K562 (cell line): ENCODE results near the gene MACF1. TPM values are rescaled to one million over a fixed set of nuclear protein-coding genes. Genes with fewer than 3 reads are reported as not detected.

Experiments
- ATAC-seq: fragments of 200-7000 bp; cut with Tn5 transposase; 3 replicates; pipeline ENCODE4 v1.9.1; 2020; ENCODE audit warnings: moderate library complexity
- BruUV-seq: library from RNA; stranded (reverse); fragments of 400-500 nt; replicated peaks from 2 replicates; lab custom pipeline; 2021; lab: Mats Ljungman, UMichigan
- CTCF ChIA-PET: fragments of 300-600 bp; formaldehyde crosslinking; extraction: SDS; loops from one replicate; lab custom pipeline; 2021; ENCODE audit warnings: low intra/inter-chr PET ratio; lab: Yijun Ruan, JAX
- POLR2A ChIA-PET: fragments of 300-600, 350-650 bp; sonication (Branson Sonifier 250); formaldehyde crosslinking; extraction: SDS; loops from one replicate; lab custom pipeline; 2021; ENCODE audit warnings: antibody characterized with exemption, inconsistent platforms; lab: Yijun Ruan, JAX
- DNase-seq, 4 experiments: peaks; one replicate each; pipeline versions ENCODE4 v3.0.0 to v3.0.0-alpha.2; 2011 to 2018; ENCODE audit warnings: low spot score in 3 of 4, mixed read lengths in 3 of 4; ENCODE audit errors: extremely low read depth in 1 of 4
- FAIRE-seq: peaks from 2 replicates; lab custom pipeline; 2011; peaks lifted over from hg19 to GRCh38; lab: Jason Lieb, UNC
- H2AFZ ChIP-seq: 2 replicates; pipeline ENCODE4 v1.6.0; 2011; ENCODE audit warnings: low read depth, low read length, control low read depth, inconsistent platforms
- H3K27ac ChIP-seq: fragments of 200-600 bp; 3 replicates; pipeline ENCODE4 v1.8.0; 2011; ENCODE audit warnings: low read depth, mild to moderate bottlenecking, control low read depth, inconsistent platforms, low read length, moderate library complexity, mixed read lengths; ENCODE audit errors: extremely low read depth
- H3K27me3 ChIP-seq, 2 experiments: fragments of 300-600 bp in 1 of 2; 2 replicates in 1 of 2; 3 replicates in 1 of 2; pipeline versions ENCODE4 v1.6.0 to v1.8.0; 2011; ENCODE audit warnings: inconsistent platforms in 2 of 2, low read length in 2 of 2, mild to moderate bottlenecking in 1 of 2, mixed read lengths in 1 of 2, moderate library complexity in 1 of 2; ENCODE audit not compliant: control insufficient read depth in 2 of 2, insufficient read depth in 2 of 2
- H3K36me3 ChIP-seq: fragments of 300-600 bp; 3 replicates; pipeline ENCODE4 v1.8.0; 2011; ENCODE audit warnings: mild to moderate bottlenecking, low read length, inconsistent platforms; ENCODE audit not compliant: control insufficient read depth, insufficient read depth
- H3K4me1 ChIP-seq, 2 experiments: fragments of 200-600 bp in 1 of 2; replicated peaks in 1 of 2; 2 replicates in 1 of 2; 3 replicates in 1 of 2; pipeline versions ENCODE4 v1.5.1 to v1.8.0; 2011; ENCODE audit warnings: inconsistent platforms in 2 of 2, low read length in 2 of 2, mild to moderate bottlenecking in 1 of 2, mixed read lengths in 1 of 2, moderate library complexity in 1 of 2; ENCODE audit not compliant: control insufficient read depth in 2 of 2, insufficient read depth in 2 of 2
- H3K4me2 ChIP-seq: 2 replicates; pipeline ENCODE4 v1.6.1; 2011; ENCODE audit warnings: low read length, control low read depth, inconsistent platforms, mixed read lengths; ENCODE audit not compliant: insufficient read depth
- H3K4me3 ChIP-seq: fragments of 200-600 bp; sonication (generic), shearing (Covaris generic); 2 replicates; pipeline ENCODE4 v1.5.1; 2016; ENCODE audit warnings: control low read depth, inconsistent platforms
- H3K79me2 ChIP-seq: fragments of 200-600 bp; 3 replicates; pipeline ENCODE4 v1.8.0; 2011; ENCODE audit warnings: low read length, inconsistent platforms; ENCODE audit not compliant: control insufficient read depth, insufficient read depth
- H3K9ac ChIP-seq, 2 experiments: 2 replicates each; pipeline versions ENCODE4 v1.6.0 to v1.6.1; 2011; ENCODE audit warnings: low read depth in 2 of 2, low read length in 2 of 2, control low read depth in 1 of 2, inconsistent platforms in 1 of 2, mild to moderate bottlenecking in 1 of 2, mixed read lengths in 1 of 2; ENCODE audit not compliant: insufficient read depth in 1 of 2
- H3K9me1 ChIP-seq: one replicate; pipeline ENCODE4 v1.6.0; 2011; ENCODE audit warnings: inconsistent platforms, mild to moderate bottlenecking, low read length, moderate library complexity; ENCODE audit not compliant: control insufficient read depth, insufficient read depth
- H3K9me3 ChIP-seq: replicated peaks from 2 replicates; pipeline ENCODE4 v1.5.1; 2011; ENCODE audit warnings: low read depth, low read length, inconsistent platforms; ENCODE audit not compliant: control insufficient read depth, insufficient read depth
- H4K20me1 ChIP-seq: replicated peaks from 2 replicates; pipeline ENCODE4 v1.6.1; 2011; ENCODE audit warnings: low read length, inconsistent platforms, mixed read lengths; ENCODE audit not compliant: control insufficient read depth, insufficient read depth
- CC2D1A ChIP-seq: fragments of 450-650 bp; IDR thresholded peaks from 2 replicates; pipeline ENCODE4 v1.6.1; 2017; ENCODE audit warnings: mild to moderate bottlenecking
- CUX1 ChIP-seq: fragments of 200-800 bp; sonication (Bioruptor generic); IDR thresholded peaks from 2 replicates; pipeline ENCODE4 v1.6.1; 2016; ENCODE audit warnings: missing genetic modification characterization, missing compliant biosample characterization
- HBP1 ChIP-seq: fragments of 450-650 bp; formaldehyde crosslinking; IDR thresholded peaks from 2 replicates; pipeline ENCODE4 v1.4.0; 2022; ENCODE audit warnings: missing genetic modification characterization
- MECOM ChIP-seq: fragments of 250-450 bp; sonication (Bioruptor Pico); IDR thresholded peaks from 2 replicates; pipeline ENCODE4 v1.8.0; 2022; ENCODE audit warnings: inconsistent platforms
- POLR2H ChIP-seq: IDR thresholded peaks from 2 replicates; pipeline ENCODE4 v1.6.1; 2016; ENCODE audit warnings: missing genetic modification characterization, low read depth, mild to moderate bottlenecking, control low read depth, missing compliant biosample characterization, moderate library complexity
- TARDBP ChIP-seq: fragments of 450-650 bp; IDR thresholded peaks from 2 replicates; pipeline ENCODE4 v1.6.1; 2016
- ZNF253 ChIP-seq: fragments of 250-450 bp; sonication (Bioruptor Pico); conservative IDR thresholded peaks from 2 replicates; pipeline ENCODE4 v1.6.1; 2021; ENCODE audit warnings: mild to moderate bottlenecking
- WGBS: fragments of 100-300 bp; shearing (Covaris generic); methylation state at CpG from one replicate; pipeline ENCODE4 v1.1.6; 2016; ENCODE audit warnings: low coverage, mixed read lengths; ENCODE audit not compliant: insufficient coverage; ENCODE audit errors: missing lambda C conversion rate; 5-methylcytosine and 5-hydroxymethylcytosine counted together
- in situ Hi-C: fragments of 300-500 bp; cut with MboI; formaldehyde crosslinking; loops from 4 replicates; pipeline ENCODE4 v1.15.0; 2018; ENCODE audit warnings: inconsistent platforms, mixed read lengths
- intact Hi-C: fragments of 100-400 bp; cut with micrococcal nuclease; formaldehyde crosslinking; loops from 2 replicates; pipeline ENCODE4 v1.14.2; 2022
- polyA plus RNA-seq, 8 experiments: library from polyadenylated mRNA; depleted of rRNA in 4 of 8; stranded (reverse) in 5 of 8; unstranded in 3 of 8; fragments of >200 nt; fragmentation: Nextera tagmentation in 2 of 8; fragmentation: Illumina TruSeq in 1 of 8; extraction: Ambion mirVana in 2 of 8; extraction: Trizol in 1 of 8; gene quantifications; 2 replicates each; pipeline versions ENCODE4 v1.2.1 to v1.2.3, GENCODE V29; 2011 to 2014; ENCODE audit warnings: inconsistent platforms in 1 of 8, missing spikeins in 1 of 8
- total RNA-seq, 7 experiments: library from RNA; depleted of rRNA in 6 of 7; stranded (reverse); fragments of >200 nt in 6 of 7; fragmentation: Illumina TruSeq in 2 of 7; extraction: Trizol in 2 of 7; gene quantifications; 2 replicates each; pipeline versions ENCODE4 v1.2.1 to v1.2.3, GENCODE V29; 2011 to 2021; ENCODE audit warnings: low replicate concordance in 1 of 7
- TF ChIP-seq, protein P1 (sequence below): sonication (generic); formaldehyde crosslinking; IDR thresholded peaks from 2 replicates; pipeline ENCODE4 v1.8.1; 2023; ENCODE audit warnings: missing genetic modification reagents, mild to moderate bottlenecking, borderline replicate concordance

The MACF1 gene
- total and polyA plus RNA-seq, 9 of the 15 experiments (the other 6 are each of a cell fraction or from before 2014, with no cell fraction given), result 13.2 to 232 (median 112) TPM

DNA sequence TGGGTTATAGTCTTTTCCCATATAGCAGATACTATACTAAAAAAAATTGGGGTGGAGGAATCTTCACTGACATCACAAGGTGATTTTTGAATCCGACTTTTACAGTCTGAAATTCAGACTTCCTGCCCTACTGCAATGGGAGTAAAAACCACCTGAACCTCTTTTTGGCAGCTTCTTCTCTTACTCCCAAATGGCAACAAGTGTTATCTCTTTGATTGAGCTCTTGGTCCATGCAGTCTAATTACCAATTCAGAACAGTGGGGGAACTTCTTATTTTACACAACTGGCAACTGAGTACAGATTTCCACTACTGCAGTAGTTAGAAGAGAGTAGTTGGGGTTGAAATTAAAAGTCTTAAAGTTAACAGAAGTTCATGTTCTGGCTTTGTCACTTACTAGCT, 62.3 kb downstream of the MACF1 start (continued):
- TF ChIP-seq, protein P1, sequence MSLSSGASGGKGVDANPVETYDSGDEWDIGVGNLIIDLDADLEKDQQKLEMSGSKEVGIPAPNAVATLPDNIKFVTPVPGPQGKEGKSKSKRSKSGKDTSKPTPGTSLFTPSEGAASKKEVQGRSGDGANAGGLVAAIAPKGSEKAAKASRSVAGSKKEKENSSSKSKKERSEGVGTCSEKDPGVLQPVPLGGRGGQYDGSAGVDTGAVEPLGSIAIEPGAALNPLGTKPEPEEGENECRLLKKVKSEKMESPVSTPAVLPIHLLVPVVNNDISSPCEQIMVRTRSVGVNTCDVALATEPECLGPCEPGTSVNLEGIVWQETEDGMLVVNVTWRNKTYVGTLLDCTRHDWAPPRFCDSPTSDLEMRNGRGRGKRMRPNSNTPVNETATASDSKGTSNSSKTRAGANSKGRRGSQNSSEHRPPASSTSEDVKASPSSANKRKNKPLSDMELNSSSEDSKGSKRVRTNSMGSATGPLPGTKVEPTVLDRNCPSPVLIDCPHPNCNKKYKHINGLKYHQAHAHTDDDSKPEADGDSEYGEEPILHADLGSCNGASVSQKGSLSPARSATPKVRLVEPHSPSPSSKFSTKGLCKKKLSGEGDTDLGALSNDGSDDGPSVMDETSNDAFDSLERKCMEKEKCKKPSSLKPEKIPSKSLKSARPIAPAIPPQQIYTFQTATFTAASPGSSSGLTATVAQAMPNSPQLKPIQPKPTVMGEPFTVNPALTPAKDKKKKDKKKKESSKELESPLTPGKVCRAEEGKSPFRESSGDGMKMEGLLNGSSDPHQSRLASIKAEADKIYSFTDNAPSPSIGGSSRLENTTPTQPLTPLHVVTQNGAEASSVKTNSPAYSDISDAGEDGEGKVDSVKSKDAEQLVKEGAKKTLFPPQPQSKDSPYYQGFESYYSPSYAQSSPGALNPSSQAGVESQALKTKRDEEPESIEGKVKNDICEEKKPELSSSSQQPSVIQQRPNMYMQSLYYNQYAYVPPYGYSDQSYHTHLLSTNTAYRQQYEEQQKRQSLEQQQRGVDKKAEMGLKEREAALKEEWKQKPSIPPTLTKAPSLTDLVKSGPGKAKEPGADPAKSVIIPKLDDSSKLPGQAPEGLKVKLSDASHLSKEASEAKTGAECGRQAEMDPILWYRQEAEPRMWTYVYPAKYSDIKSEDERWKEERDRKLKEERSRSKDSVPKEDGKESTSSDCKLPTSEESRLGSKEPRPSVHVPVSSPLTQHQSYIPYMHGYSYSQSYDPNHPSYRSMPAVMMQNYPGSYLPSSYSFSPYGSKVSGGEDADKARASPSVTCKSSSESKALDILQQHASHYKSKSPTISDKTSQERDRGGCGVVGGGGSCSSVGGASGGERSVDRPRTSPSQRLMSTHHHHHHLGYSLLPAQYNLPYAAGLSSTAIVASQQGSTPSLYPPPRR (CRISPR knock-in tag), result no peak
- TF ChIP-seq MECOM (CRISPR knock-in tag), result no peak
- no peak for TF ChIP-seq POLR2H (tag)

GRCh38 chr1:39268112-39268581, 63.7 kb downstream of the MACF1 start:
- H3K36me3 ChIP-seq, result peaks cover 10% of the 10 kb centered on the region; the same call in 1 of the 3 replicates
- H4K20me1 ChIP-seq, result peaks cover 6% of the 10 kb centered on the region; the same call in 1 of the 2 replicates
- H3K4me2 ChIP-seq, result no peak overlapping the region
- POLR2A ChIA-PET, result interaction anchor here (0.5 kb wide), 1 partner anchor 143 kb away, joined by 3 read pairs; no protein-coding TSS in a partner anchor
- DNase-seq (no peak), ATAC-seq (no peak), FAIRE-seq (no peak)
- in situ Hi-C loops, result loop anchor here (10.0 kb wide), 1 partner anchor 267 kb away; no protein-coding TSS in a partner anchor
- peaks cover 24% of the 10 kb centered on the region; the same call in 2 of the 3 replicates for H3K79me2 ChIP-seq
- H3K4me3 ChIP-seq, result no peak overlapping the region
- no peaks in the 10 kb centered on the region for H3K9me1 ChIP-seq
- H3K4me1 ChIP-seq, result peaks cover 15 to 34% of the 10 kb centered on the region in 2 experiments
- H3K9ac ChIP-seq, result no peak overlapping the region
- no peaks in the 10 kb centered on the region for H3K27me3 ChIP-seq
- H3K27ac ChIP-seq, result no peak overlapping the region
- H3K9me3 ChIP-seq, result no peaks in the 10 kb centered on the region
- intact Hi-C loops, result loop anchor here (2.0 kb wide), 1 partner anchor 143 kb away; no protein-coding TSS in a partner anchor
- no peak overlapping the region for H2AFZ ChIP-seq
- no TSS peak for BruUV-seq
- CTCF ChIA-PET, result interaction anchor here (1.1 to 2.6 kb wide), 2 partner anchors 142 to 272 kb away, joined by 3 to 10 read pairs; no protein-coding TSS in a partner anchor
- 76% methylated on average over 8 of the region's 8 CpGs for WGBS
- no peak for TF ChIP-seq CUX1 (CRISPR knock-in tag)
- no peak for TF ChIP-seq TARDBP
- TF ChIP-seq CC2D1A, result peak; percentile 11; the same call in 1 of the 2 replicates
- peak; percentile 37; the same call in 1 of the 2 replicates for TF ChIP-seq HBP1
- no peak for TF ChIP-seq ZNF253 (CRISPR knock-in tag)
